Left lung (tissue), 10 donors: ENCODE measurements around the gene DISC1. TPM values are rescaled to one million over a fixed set of nuclear protein-coding genes. Genes with fewer than 3 reads are reported as not detected.
"Not testable (repeated sequence)": the region's sequence is repeated elsewhere in the genome, so short reads cannot be mapped to it uniquely, and the experiment has no call there.

Experiments
- ATAC-seq: fragments of 200-7000 bp; cut with Tn5 transposase; one replicate; pipeline ENCODE4 v1.9.1; 2020; ENCODE audit warnings: moderate library complexity
- DNase-seq, 4 donors: peaks; one replicate each; pipeline ENCODE4 v3.0.0-alpha.2; 2013 to 2020
- H3K27ac ChIP-seq, 2 donors: fragments of 200-600 bp; sonication (generic) in 1 of 2; one replicate each; pipeline versions ENCODE4 v1.5.0 to v1.8.0; 2020 to 2021
- H3K27me3 ChIP-seq, 2 donors: fragments of 200-600 bp; sonication (generic) in 1 of 2; one replicate each; pipeline versions ENCODE4 v1.5.0 to v1.8.0; 2020 to 2021
- H3K36me3 ChIP-seq, 2 donors: fragments of 200-600 bp; sonication (generic) in 1 of 2; one replicate each; pipeline versions ENCODE4 v1.5.0 to v1.8.0; 2020 to 2021
- H3K4me1 ChIP-seq, 2 donors: fragments of 200-600 bp; one replicate each; pipeline ENCODE4 v1.8.0; 2021
- H3K4me3 ChIP-seq, 2 donors: fragments of 200-600 bp; sonication (generic) in 1 of 2; one replicate each; pipeline versions ENCODE4 v1.5.0 to v1.8.0; 2020 to 2021; ENCODE audit warnings: mild to moderate bottlenecking in 1 of 2
- H3K9me3 ChIP-seq, 2 donors: fragments of 200-600 bp; sonication (generic) in 1 of 2; one replicate each; pipeline versions ENCODE4 v1.5.0 to v1.8.0; 2020 to 2021
- CTCF ChIP-seq, 2 donors: fragments of 200-600 bp; sonication (generic) in 1 of 2; IDR thresholded peaks; one replicate each; pipeline versions ENCODE4 v1.5.0 to v1.8.0; 2021; ENCODE audit warnings: antibody characterized with exemption in 2 of 2
- intact Hi-C, 2 donors: fragments of 100-400 bp; cut with DNase I; formaldehyde crosslinking; loops; one replicate each; pipeline versions ENCODE4 v1.11.2 to v1.14.2; 2022
- polyA plus RNA-seq, 6 donors: library from polyadenylated mRNA; unstranded; fragments of 120-200 nt; gene quantifications; one replicate each; pipeline ENCODE4 v1.2.1, GENCODE V29; 2013; ENCODE audit not compliant: insufficient read length in 6 of 6
- total RNA-seq, 2 donors: library from RNA; stranded (reverse); fragmentation: NEBNext Ultra II Directional; extraction: Animal tissue kit (Norgen Biotek cat#: 25700); gene quantifications; one replicate each; pipeline ENCODE4 v1.2.1, GENCODE V29; 2021
- donor health status: DM: no; HTN: yes; CAD: no.
- donor health status: DM: no; HTN: no; CAD: no.

DISC1 gene
- total and polyA plus RNA-seq, 8 donors: 3.9 to 11.7 (median 10.5) TPM

DNA sequence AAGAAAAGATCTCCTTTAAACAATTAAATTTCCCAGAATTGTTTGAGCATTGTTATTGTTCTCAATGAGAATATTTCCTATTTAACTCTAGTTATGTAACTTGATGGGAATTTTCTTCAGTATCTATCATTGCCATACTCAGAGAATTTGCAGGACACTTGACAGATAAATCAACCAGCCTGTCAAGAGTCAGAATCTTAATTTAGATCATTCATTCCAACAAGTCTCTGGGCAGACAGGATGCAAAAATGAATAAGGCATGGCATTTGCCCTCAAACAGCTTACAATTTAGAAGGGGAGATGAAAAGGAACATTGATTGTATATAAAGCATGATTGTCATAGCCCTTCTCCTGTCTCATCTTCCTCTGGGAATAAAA, 7.3 kb upstream of the DISC1 start:
- Histone ChIP-seq H3K36me3 (no peaks in the 10 kb centered on the region), H3K27ac (no peak overlapping the region), H3K4me1 (peaks cover 0 to 5% of the 10 kb centered on the region in 2 donors), H3K9me3 (no peaks in the 10 kb centered on the region), H3K4me3 (no peak overlapping the region), H3K27me3 (no peaks in the 10 kb centered on the region)
- no peak for TF ChIP-seq CTCF (IDR thresholded peaks at IDR 0.05)
- ATAC-seq (no peak), DNase-seq (no peak)
- intact Hi-C loops: no loop called here

DNA sequence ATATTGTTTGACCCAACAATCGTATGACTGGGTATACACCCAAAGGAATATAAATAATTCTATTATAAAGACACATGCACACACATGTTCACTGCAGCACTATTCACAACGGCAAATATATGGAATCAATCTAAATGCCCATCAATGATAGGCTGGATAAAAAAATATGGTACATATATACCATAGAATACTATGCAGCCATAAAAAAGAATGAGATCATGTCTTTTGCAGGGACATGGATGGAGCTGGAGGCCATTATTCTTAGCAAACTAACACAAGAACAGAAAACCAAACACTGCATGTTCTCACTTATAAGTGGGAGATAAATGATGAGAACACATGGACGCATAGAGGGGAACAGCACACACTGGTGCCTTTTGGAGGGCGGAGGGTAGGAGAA, 1.5 kb upstream of the DISC1 start:
- H3K9me3 ChIP-seq, H3K36me3 ChIP-seq, ATAC-seq, DNase-seq, H3K27me3 ChIP-seq, intact Hi-C loops, H3K4me3 ChIP-seq, H3K27ac ChIP-seq: not testable (repeated sequence)
- H3K4me1 ChIP-seq: peaks cover 5 to 33% of the 10 kb centered on the region in 2 donors

GRCh38 chr1:231625975-231626534, 535 bp upstream of the DISC1 start:
- ATAC-seq: no peak

GRCh38 chr1:231626951-231627614, 493 bp downstream of the DISC1 start:
- Histone ChIP-seq H3K27me3 (no peaks in the 10 kb centered on the region), H3K36me3 (no peaks in the 10 kb centered on the region), H3K4me1 (peaks cover 5 to 41% of the 10 kb centered on the region in 2 donors), H3K27ac (peak overlapping the region; percentile 87 to 95), H3K9me3 (no peaks in the 10 kb centered on the region), H3K4me3 (peak overlapping the region; percentile 87 to 88)
- ATAC-seq: peak; percentile 78
- no peak for TF ChIP-seq CTCF (IDR thresholded peaks at IDR 0.05)
- peak; percentile 60 to 86 (median 74) for DNase-seq
- intact Hi-C loops: no loop called here

More at GRCh38 chr1:231625975-231626534, 535 bp upstream of the DISC1 start:
- TF ChIP-seq CTCF (IDR thresholded peaks at IDR 0.05): no peak
- H3K27me3 ChIP-seq: no peaks in the 10 kb centered on the region
- H3K36me3 ChIP-seq: no peaks in the 10 kb centered on the region
- H3K27ac ChIP-seq: peak overlapping the region; percentile 19 to 95
- DNase-seq: no peak
- H3K4me3 ChIP-seq: peak overlapping the region; percentile 87 to 88
- peaks cover 5 to 41% of the 10 kb centered on the region in 2 donors for H3K4me1 ChIP-seq
- intact Hi-C loops: no loop called here
- H3K9me3 ChIP-seq: no peaks in the 10 kb centered on the region

DNA sequence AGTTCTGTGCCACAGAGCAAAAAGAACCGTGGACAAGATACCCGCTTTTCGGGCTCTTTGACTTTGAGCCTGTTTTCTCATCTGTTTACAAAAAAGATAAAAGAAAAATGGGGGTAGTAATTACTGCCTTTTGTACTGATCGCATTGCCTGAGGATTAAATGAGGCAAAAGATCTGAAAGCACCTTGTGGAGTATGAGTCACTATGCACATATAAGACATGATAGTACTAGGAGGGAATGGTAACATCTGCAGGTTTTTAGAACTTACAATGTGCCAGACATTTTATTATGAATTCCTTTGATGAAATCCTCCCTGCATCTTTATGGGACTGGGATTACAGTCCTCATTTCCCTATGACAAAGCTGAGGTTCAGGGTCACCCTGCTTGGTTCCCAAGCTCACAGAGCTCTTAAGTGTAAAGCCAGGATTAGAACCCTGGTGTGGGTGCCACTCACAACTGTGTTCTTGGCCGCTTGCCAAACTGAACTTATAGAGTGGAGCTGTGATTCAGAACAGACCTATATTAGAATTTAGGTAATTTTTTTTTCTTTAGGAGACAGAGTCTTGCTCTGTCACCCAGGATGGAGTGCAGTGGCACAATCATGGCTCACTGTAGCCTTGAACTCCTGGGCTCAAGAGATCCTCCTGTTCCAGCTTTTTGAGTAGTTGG, 1.8 kb downstream of the DISC1 start:
- intact Hi-C loops: no loop called here
- ATAC-seq (no peak), DNase-seq (no peak)
- Histone ChIP-seq H3K4me3 (no peak overlapping the region), H3K4me1 (peaks cover 5 to 41% of the 10 kb centered on the region in 2 donors), H3K9me3 (no peaks in the 10 kb centered on the region), H3K27ac (peak overlapping the region; percentile 1 to 95), H3K36me3 (no peaks in the 10 kb centered on the region), H3K27me3 (no peaks in the 10 kb centered on the region)
- TF ChIP-seq CTCF (IDR thresholded peaks at IDR 0.05): no peak
